Glutamatergic neuron (in vitro differentiated cells): Measurements from ENCODE around the gene FALEC. TPM values are rescaled to one million over a fixed set of nuclear protein-coding genes. Genes with fewer than 3 reads are reported as not detected.

Experiments used
- DNase-seq: peaks from one replicate; pipeline ENCODE4 v3.0.0; 2022
- H3K27ac Mint-ChIP-seq: one replicate; pipeline ENCODE4 v1.8.0; 2020; ENCODE audit warnings: mild to moderate bottlenecking, mixed read lengths, inconsistent platforms; ENCODE audit not compliant: unreplicated experiment
- H3K27me3 Mint-ChIP-seq: one replicate; pipeline ENCODE4 v1.8.0; 2020; ENCODE audit warnings: mild to moderate bottlenecking, moderate library complexity, mixed read lengths, inconsistent platforms; ENCODE audit not compliant: unreplicated experiment
- H3K36me3 Mint-ChIP-seq: one replicate; pipeline ENCODE4 v1.8.0; 2020; ENCODE audit warnings: mild to moderate bottlenecking, mixed read lengths, inconsistent platforms; ENCODE audit not compliant: unreplicated experiment
- H3K4me1 Mint-ChIP-seq: one replicate; pipeline ENCODE4 v1.8.0; 2020; ENCODE audit warnings: mild to moderate bottlenecking, low read depth, mixed read lengths, inconsistent platforms; ENCODE audit not compliant: unreplicated experiment
- H3K4me3 Mint-ChIP-seq: one replicate; pipeline ENCODE4 v1.8.0; 2020; ENCODE audit warnings: mild to moderate bottlenecking, mixed read lengths, inconsistent platforms; ENCODE audit not compliant: unreplicated experiment
- H3K9me3 Mint-ChIP-seq: one replicate; pipeline ENCODE4 v1.8.0; 2020; ENCODE audit warnings: mild to moderate bottlenecking, moderate library complexity, mixed read lengths, inconsistent platforms; ENCODE audit not compliant: unreplicated experiment
- total RNA-seq: library from RNA; stranded (reverse); fragmentation: NEBNext Ultra II Directional; extraction: Animal tissue kit (Norgen Biotek cat#: 25700); gene quantifications from one replicate; pipeline ENCODE4 v1.2.1, GENCODE V29; 2021; ENCODE audit not compliant: unreplicated experiment
- TF ChIP-seq, protein P1 (sequence below): fragments of 200-600 bp; sonication (generic); IDR thresholded peaks from one replicate; pipeline ENCODE4 v1.5.0; 2021; ENCODE audit not compliant: partially characterized antibody, unreplicated experiment

FALEC gene
- total RNA-seq, 1 donor from 2014 or later = not detected

DNA sequence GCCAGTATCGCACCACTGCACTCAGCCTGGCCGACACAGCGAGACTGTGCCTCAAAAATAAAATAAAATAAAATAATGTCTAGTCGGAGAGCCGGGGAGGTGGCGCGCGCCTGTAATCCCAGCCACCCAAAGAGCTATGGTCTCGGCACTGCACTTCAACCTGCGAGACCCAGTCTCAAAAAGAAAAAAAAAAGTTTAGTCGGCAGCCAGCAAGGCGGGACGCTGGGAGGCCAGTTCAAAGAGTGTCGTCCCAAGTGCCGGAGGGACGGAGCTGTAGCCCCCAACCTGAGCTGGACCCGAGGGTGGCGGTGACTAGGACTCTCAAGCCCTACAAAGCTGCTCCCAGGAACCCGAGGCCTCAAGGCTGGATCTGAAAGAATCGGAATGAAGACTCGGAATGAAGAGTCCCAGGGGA is 632 bp upstream of the FALEC start:
- Mint-ChIP-seq H3K4me3 (peak overlapping the region; percentile 95), H3K27ac (peak overlapping the region; percentile 90), H3K4me1 (peaks cover 29% of the 10 kb centered on the region), H3K27me3 (peaks cover 8% of the 10 kb centered on the region), H3K36me3 (peaks cover 6% of the 10 kb centered on the region), H3K9me3 (peaks cover 17% of the 10 kb centered on the region)
- DNase-seq = no peak
- TF ChIP-seq, protein P1, sequence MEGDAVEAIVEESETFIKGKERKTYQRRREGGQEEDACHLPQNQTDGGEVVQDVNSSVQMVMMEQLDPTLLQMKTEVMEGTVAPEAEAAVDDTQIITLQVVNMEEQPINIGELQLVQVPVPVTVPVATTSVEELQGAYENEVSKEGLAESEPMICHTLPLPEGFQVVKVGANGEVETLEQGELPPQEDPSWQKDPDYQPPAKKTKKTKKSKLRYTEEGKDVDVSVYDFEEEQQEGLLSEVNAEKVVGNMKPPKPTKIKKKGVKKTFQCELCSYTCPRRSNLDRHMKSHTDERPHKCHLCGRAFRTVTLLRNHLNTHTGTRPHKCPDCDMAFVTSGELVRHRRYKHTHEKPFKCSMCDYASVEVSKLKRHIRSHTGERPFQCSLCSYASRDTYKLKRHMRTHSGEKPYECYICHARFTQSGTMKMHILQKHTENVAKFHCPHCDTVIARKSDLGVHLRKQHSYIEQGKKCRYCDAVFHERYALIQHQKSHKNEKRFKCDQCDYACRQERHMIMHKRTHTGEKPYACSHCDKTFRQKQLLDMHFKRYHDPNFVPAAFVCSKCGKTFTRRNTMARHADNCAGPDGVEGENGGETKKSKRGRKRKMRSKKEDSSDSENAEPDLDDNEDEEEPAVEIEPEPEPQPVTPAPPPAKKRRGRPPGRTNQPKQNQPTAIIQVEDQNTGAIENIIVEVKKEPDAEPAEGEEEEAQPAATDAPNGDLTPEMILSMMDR = no peak

- H3K27me3 Mint-ChIP-seq = peaks cover 8% of the 10 kb centered on the region
- H3K36me3 Mint-ChIP-seq = peaks cover 6% of the 10 kb centered on the region
- no peak for DNase-seq
- peak overlapping the region; percentile 79 for H3K27ac Mint-ChIP-seq
- H3K4me1 Mint-ChIP-seq = peaks cover 23% of the 10 kb centered on the region
- TF ChIP-seq, protein P1 = no peak
- peak overlapping the region; percentile 87 for H3K4me3 Mint-ChIP-seq
- H3K9me3 Mint-ChIP-seq = peaks cover 17% of the 10 kb centered on the region
These were observed 569 bp downstream of the FALEC start for GRCh38 chr1:150516050-150516591.

- Mint-ChIP-seq H3K4me3 (peak overlapping the region; percentile 87), H3K27me3 (peaks cover 8% of the 10 kb centered on the region), H3K36me3 (peaks cover 6% of the 10 kb centered on the region), H3K27ac (peak overlapping the region; percentile 79), H3K9me3 (peaks cover 16% of the 10 kb centered on the region), H3K4me1 (peaks cover 23% of the 10 kb centered on the region)
- no peak for DNase-seq
- TF ChIP-seq, protein P1 = no peak
These were observed 1.1 kb downstream of the FALEC start for GRCh38 chr1:150516616-150517015.

DNA sequence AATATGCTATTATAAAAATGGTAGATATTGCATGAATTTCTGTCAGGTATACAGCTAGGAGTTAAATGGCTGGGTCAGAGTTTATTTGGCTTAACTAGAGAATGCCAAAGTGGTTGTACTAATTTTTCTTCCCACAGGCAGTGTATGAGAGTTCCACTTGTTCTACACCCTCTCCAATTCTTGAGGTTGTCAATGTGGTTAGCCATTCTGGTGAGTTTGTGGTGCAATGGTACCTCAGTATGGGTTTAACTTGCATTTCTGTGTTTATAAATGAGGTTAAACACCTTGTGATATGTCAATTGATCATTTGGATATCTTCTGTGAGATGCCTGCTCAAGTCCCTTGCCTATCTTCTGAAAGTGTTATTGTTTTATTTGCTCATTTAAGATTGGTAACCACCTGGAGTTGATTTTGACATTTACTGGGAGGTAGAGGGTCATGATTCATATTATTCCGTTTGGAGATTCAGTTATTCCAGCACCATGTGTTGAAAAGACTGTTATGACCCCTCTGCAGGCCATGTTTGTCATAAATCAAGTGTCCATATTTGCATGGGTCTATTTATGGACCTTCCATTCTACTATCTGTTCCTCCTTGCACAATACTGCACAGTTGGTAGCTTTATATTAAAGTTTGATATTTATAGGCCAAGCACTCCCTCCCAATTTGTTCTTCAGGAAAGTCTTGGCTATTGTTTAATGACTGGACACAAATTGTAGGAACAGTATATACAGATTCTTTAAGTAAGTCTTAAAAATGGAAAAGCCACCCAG is 5.8 kb downstream of the FALEC start:
- peaks cover 3% of the 10 kb centered on the region for H3K4me1 Mint-ChIP-seq
- H3K36me3 Mint-ChIP-seq = no peaks in the 10 kb centered on the region
- no peak overlapping the region for H3K27ac Mint-ChIP-seq
- no peak overlapping the region for H3K4me3 Mint-ChIP-seq
- no peaks in the 10 kb centered on the region for H3K9me3 Mint-ChIP-seq
- no peaks in the 10 kb centered on the region for H3K27me3 Mint-ChIP-seq
- no peak for DNase-seq
- TF ChIP-seq, protein P1 = no peak

- Mint-ChIP-seq H3K4me1 (peaks cover under 1% of the 10 kb centered on the region), H3K36me3 (no peaks in the 10 kb centered on the region), H3K27me3 (peaks cover 5% of the 10 kb centered on the region), H3K9me3 (no peaks in the 10 kb centered on the region), H3K4me3 (no peak overlapping the region), H3K27ac (no peak overlapping the region)
- DNase-seq = no peak
- TF ChIP-seq, protein P1 = no peak
These were observed 9.8 kb downstream of the FALEC start for GRCh38 chr1:150525348-150525747.
